ENCODE measurements around the gene ARHGEF6. TPM values are rescaled to one million over a fixed set of nuclear protein-coding genes. Genes with fewer than 3 reads are reported as not detected.

Gene ARHGEF6
- total RNA-seq, 1 donor, result 12.5 TPM

DNA sequence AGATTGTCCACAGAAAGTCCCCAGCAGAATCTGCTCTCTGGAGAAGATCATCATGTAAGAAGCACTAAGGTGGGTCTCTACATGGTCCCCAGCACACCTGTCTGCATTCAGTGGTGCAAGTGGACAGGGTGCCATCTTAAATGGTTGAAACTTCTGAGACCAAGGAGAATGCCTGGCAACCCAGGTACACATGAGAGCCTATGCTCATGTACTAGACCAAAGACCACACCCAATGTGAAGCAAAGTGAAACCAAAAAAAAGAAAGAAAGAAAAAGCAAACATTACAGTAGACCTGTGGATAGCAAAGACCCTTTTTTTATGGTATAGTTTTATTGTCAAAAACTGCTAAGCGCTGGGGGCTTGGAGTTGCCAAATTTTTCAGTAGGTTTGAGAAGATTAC is 117.8 kb downstream of the ARHGEF6 start:
- H3K4me3 ChIP-seq (ENCODE audit: low read depth, low read length), result no peak overlapping the region
- DNase-seq (ENCODE audit: low read depth), result no peak
- TF ChIP-seq, protein P1, sequence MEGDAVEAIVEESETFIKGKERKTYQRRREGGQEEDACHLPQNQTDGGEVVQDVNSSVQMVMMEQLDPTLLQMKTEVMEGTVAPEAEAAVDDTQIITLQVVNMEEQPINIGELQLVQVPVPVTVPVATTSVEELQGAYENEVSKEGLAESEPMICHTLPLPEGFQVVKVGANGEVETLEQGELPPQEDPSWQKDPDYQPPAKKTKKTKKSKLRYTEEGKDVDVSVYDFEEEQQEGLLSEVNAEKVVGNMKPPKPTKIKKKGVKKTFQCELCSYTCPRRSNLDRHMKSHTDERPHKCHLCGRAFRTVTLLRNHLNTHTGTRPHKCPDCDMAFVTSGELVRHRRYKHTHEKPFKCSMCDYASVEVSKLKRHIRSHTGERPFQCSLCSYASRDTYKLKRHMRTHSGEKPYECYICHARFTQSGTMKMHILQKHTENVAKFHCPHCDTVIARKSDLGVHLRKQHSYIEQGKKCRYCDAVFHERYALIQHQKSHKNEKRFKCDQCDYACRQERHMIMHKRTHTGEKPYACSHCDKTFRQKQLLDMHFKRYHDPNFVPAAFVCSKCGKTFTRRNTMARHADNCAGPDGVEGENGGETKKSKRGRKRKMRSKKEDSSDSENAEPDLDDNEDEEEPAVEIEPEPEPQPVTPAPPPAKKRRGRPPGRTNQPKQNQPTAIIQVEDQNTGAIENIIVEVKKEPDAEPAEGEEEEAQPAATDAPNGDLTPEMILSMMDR (IDR thresholded peaks at IDR 0.05; ENCODE audit: insufficient read depth, low read depth, low read length), result no peak

DNA sequence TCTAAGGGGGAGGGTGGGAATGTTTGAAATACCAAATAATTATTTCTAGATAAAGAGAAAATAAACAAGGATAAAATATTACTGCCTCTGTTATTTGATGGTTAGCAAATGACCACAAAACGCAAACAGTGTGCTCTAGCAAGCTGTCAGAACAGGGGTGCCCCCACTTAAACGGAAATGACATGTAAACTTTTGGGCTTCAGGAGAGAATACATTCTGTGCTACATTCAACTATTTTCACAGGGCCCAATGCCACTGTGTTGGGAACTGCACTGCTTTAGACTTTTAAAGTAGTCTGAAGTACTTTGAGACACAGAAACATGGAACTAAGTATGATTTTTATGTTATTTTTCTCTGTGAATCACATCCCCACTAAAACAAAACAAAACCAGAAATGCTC is 118.6 kb downstream of the ARHGEF6 start:
- peak; percentile 5 for DNase-seq (ENCODE audit: low read depth)
- H3K4me3 ChIP-seq (ENCODE audit: low read depth, low read length), result no peak overlapping the region
- TF ChIP-seq, protein P1 (IDR thresholded peaks at IDR 0.05; ENCODE audit: insufficient read depth, low read depth, low read length), result no peak

DNA sequence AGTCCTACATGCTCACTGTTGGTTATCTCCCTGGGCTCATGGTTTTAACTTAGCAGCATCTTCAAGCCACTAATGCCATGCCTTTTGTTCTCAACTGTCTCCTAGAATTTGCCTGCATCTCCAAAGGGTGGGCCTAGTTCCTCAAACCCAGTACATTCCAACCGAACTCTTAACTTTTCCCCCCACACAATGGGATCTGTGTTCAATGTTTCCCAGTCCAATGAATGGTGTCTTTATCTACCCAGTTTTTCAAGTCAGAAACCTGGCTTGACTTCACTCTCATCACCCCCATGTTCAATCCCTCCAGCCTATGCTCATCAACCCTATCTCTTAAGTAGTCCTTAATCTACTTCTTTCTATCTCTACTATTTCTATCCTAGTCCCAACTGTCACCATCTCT is 119.8 kb downstream of the ARHGEF6 start:
- no peak for DNase-seq (ENCODE audit: low read depth)
- no peak overlapping the region for H3K4me3 ChIP-seq (ENCODE audit: low read depth, low read length)
- TF ChIP-seq, protein P1 (IDR thresholded peaks at IDR 0.05; ENCODE audit: insufficient read depth, low read depth, low read length), result no peak

DNA sequence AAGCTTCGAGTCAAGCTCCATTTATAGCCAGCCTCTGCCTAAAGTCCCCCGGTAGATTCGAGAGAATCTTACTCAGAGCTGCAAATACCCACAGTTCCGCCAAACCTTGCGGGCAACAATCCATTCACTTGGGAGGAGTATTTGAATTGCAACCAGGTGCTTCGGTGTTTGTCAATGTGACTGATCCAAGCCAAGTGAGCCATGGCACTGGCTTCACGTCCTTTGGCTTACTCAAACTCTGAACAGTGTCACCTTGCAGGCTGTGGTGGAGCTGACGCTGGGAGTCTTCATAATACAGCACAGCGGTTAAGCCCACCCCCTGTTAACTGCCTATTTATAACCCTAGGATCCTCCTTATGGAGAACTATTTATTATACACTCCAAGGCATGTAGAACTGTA is 121.6 kb downstream of the ARHGEF6 start:
- TF ChIP-seq, protein P1 (IDR thresholded peaks at IDR 0.05; ENCODE audit: insufficient read depth, low read depth, low read length), result no peak
- no peak overlapping the region for H3K4me3 ChIP-seq (ENCODE audit: low read depth, low read length)
- no peak for DNase-seq (ENCODE audit: low read depth)

DNA sequence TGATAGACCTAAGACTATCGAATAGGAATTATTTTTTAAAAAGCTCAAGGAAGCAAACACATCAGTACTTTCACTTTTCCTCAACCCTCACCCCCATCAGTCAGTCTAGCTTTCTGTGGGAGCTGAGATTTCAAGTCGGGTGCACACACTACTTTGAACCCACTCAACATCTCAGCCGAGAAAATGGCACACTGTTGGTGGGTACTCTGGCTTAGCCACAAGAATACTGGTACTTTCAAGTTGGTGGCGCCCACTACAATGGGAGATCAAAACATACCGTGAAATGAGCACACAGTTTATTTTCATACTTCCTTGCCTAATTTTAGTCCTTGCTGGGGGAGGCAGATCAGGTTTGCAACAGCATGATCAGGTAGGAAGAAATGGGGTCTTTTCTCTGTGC is 122.6 kb downstream of the ARHGEF6 start:
- DNase-seq (ENCODE audit: low read depth), result no peak
- H3K4me3 ChIP-seq (ENCODE audit: low read depth, low read length), result no peak overlapping the region
- TF ChIP-seq, protein P1 (IDR thresholded peaks at IDR 0.05; ENCODE audit: insufficient read depth, low read depth, low read length), result no peak

DNA sequence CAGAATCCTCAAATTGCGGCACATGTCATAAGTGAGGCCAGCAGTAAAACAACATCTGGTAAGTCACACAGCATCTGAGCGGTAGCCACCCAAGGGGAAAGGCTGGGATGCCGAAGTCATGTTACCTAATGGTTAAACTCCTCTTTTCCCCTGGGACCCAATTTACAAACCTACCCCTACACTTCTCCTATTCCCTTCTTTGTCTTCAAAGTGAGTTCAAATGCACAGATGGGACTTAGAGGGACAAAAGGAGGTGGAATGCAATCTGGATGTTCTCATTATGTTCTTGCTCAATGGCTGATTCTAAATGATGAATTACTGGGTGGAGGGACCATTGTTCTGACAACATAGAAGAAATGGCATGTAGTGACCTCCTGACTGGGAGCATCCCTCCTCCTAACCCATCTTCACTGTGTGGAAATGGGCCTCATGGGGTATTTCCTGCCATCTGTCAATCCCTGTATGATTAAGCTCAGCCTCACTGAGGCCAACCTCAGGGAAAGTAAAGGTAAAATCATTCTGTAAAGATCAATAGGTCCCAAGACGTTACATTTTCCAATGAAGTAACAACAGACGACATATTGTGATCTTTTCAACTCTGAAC is 124.3 kb downstream of the ARHGEF6 start:
- no peak overlapping the region for H3K4me3 ChIP-seq (ENCODE audit: low read depth, low read length)
- TF ChIP-seq, protein P1 (IDR thresholded peaks at IDR 0.05; ENCODE audit: insufficient read depth, low read depth, low read length), result no peak
- DNase-seq (ENCODE audit: low read depth), result no peak

Data from fibroblast of villous mesenchyme (primary cell).